ENCODE results near the gene NCCRP1. TPM values are rescaled to one million over a fixed set of nuclear protein-coding genes. Genes with fewer than 3 reads are reported as not detected.

Gene NCCRP1, protein sequence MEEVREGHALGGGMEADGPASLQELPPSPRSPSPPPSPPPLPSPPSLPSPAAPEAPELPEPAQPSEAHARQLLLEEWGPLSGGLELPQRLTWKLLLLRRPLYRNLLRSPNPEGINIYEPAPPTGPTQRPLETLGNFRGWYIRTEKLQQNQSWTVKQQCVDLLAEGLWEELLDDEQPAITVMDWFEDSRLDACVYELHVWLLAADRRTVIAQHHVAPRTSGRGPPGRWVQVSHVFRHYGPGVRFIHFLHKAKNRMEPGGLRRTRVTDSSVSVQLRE
- total RNA-seq (2014; rRNA removed; shearing (Covaris generic)), result not detected in 2 replicates

DNA sequence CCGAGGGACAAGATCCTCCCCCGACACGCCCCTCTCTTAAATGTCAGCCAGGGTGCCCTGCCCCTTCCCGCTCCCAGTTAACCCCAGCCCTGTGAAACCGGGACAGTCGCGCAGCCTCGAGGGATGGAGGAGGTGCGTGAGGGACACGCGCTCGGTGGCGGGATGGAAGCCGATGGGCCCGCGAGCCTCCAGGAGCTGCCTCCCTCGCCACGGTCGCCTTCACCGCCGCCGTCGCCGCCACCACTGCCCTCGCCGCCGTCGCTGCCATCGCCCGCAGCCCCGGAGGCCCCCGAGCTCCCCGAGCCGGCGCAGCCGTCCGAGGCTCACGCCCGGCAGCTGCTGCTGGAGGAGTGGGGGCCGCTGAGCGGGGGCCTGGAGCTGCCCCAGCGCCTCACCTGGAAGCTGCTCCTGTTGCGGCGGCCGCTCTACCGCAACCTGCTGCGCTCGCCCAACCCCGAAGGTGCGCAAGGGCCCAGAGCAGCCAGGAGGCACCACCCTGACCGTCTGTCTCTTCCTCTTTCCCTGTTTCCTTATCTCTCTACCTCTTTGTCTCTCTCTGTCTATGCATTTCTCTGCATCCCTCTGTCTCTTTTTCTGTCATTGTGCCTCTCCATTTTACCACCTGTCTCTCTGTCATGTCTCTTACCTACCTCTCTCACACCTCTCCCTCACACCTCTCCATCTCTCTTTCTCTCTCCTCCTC is at the start of gene NCCRP1:
Gene NCCRP1 (plus strand): TSS at position 105 of the 703 bp plus-strand sequence. CDS start 19 bp downstream, at position 124.
- no peaks in the 10 kb centered on the region for H3K9me3 ChIP-seq (replicated peaks)
- H3K27ac ChIP-seq, result no peak within 1 kb of the TSS
- H3K27me3 ChIP-seq (replicated peaks), result peaks cover 56% of the 10 kb centered on the region
- H3K36me3 ChIP-seq, result no peaks in the 10 kb centered on the region
- no peaks in the 10 kb centered on the region for H3K4me1 ChIP-seq (replicated peaks)
- DNase-seq (ENCODE audit: low read depth in 1 of 2, low spot score in 2 of 2), result no peak
- H3K4me3 ChIP-seq, result no peak within 1 kb of the TSS

DNA sequence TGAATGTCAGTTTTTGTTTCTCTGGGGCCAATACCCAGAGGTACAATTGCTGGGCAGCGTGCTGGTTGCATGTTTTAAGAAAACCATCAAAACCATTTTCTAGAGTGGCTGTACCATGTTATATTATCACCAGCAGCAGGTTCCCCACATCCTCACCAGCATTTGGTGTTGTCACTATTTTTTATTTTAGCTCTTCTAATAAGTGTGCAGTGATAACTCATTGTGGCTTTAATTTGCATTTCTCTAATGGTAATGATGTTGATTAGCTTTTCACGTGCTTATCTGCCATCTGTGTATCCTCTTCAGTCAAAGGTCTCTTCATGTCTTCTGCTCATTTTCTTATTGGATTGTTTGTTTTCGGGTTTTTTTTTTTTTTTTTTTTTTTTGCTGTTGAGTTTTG is 49.3 kb upstream of the NCCRP1 start:
- H3K9me3 ChIP-seq (replicated peaks), result no peaks in the 10 kb centered on the region
- DNase-seq (ENCODE audit: low read depth in 1 of 2, low spot score in 2 of 2), result no peak
- H3K27me3 ChIP-seq (replicated peaks), result no peaks in the 10 kb centered on the region
- no peak overlapping the region for H3K4me3 ChIP-seq
- no peaks in the 10 kb centered on the region for H3K4me1 ChIP-seq (replicated peaks)
- peaks cover 5% of the 10 kb centered on the region; the same call in 1 of the 2 replicates for H3K36me3 ChIP-seq
- H3K27ac ChIP-seq, result no peak overlapping the region

DNA sequence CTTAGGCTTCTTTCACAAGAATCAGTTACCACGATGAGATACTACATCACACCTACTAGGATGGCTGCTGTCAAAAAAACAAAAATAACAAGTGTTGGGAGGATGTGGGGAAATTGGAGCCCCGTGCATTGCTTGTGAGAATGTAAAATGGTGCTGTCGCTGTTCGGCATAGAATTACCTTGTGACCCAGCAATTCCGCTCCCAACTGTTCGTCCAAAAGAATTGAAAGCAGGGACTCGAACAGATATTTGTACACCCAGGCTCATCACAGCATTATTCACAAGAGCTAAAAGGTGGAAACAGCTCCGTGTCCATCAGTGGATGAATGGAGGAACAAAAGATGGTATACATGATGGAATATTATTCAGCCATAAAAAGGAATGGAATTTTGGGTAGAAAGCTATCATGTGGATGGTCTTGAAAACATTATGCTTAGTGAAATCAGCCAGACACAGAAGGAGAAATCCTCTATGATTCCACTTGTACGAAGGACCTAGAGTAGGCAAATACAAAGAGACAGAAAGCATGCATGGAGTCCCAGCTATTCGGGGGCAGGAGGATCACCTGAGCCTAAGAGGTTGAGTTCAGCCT is 47.7 kb upstream of the NCCRP1 start:
- Histone ChIP-seq H3K36me3 (peaks cover 7% of the 10 kb centered on the region), H3K27me3 (replicated peaks) (no peaks in the 10 kb centered on the region), H3K27ac (no peak overlapping the region), H3K9me3 (replicated peaks) (no peaks in the 10 kb centered on the region), H3K4me1 (replicated peaks) (no peaks in the 10 kb centered on the region), H3K4me3 (no peak overlapping the region)
- no peak for DNase-seq (ENCODE audit: low read depth in 1 of 2, low spot score in 2 of 2)

DNA sequence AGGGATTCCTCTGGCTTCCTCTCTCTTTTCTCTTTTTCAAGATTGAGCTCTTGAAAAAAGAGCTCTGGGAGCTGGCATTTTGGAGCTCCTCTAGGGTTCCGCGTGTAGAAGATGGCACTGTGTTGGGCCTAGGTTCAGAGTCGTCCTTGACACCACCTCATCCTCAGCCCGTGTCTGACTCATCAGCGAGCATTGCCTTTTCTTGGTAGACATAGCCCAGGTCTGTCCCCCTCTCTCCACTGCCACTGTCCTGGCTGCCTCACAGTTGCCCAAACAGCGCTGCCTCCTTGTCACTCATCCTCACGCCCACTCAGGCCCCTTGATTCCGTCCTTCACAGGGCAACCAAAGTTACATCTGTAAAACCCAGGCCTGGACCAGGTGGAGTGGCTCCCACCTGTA is 46.5 kb upstream of the NCCRP1 start:
- Histone ChIP-seq H3K27ac (no peak overlapping the region), H3K27me3 (replicated peaks) (no peaks in the 10 kb centered on the region), H3K36me3 (peaks cover 7% of the 10 kb centered on the region), H3K4me1 (replicated peaks) (no peaks in the 10 kb centered on the region), H3K9me3 (replicated peaks) (no peaks in the 10 kb centered on the region), H3K4me3 (no peak overlapping the region)
- no peak for DNase-seq (ENCODE audit: low read depth in 1 of 2, low spot score in 2 of 2)

DNA sequence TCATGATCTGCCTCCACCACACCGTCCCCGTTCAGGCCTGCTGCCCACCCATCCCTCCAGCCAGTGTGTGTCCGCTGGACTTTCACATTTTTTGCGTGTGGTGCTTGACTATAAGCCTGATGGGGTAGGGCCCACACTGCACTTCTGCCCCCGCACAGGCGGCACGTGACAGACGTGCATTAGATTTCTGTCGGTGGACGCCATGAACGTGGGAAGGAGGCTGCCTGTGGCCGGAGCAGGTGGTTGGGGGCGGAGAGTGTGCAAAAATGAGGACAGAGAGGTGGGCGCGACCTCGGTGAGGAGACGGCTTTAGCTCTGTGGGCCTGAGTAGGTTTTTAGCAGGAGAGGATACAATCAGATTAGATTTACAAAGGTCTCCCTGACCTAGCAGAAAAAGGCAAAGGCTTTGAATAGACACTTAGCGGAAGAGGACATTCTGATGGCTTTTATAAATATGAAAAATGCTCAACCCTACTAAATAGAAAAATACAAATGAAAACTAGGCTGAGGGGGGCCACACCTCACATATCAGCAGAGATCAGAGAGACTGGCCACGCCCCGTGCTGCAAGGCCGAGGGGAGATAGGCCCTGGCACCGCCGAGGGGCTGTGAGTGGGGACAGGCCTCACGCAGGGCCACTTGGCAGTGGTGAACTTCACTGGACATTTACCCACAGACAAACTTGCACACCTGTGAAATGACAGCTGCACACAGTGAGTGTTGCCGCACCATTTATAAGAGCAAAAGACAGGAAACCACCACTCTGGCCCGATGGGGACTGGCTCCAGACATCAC is 45.8 kb upstream of the NCCRP1 start:
- H3K36me3 ChIP-seq, result peaks cover 10% of the 10 kb centered on the region
- no peaks in the 10 kb centered on the region for H3K9me3 ChIP-seq (replicated peaks)
- no peaks in the 10 kb centered on the region for H3K4me1 ChIP-seq (replicated peaks)
- H3K27me3 ChIP-seq (replicated peaks), result no peaks in the 10 kb centered on the region
- H3K4me3 ChIP-seq, result no peak overlapping the region
- no peak overlapping the region for H3K27ac ChIP-seq
- DNase-seq (ENCODE audit: low read depth in 1 of 2, low spot score in 2 of 2), result no peak

DNA sequence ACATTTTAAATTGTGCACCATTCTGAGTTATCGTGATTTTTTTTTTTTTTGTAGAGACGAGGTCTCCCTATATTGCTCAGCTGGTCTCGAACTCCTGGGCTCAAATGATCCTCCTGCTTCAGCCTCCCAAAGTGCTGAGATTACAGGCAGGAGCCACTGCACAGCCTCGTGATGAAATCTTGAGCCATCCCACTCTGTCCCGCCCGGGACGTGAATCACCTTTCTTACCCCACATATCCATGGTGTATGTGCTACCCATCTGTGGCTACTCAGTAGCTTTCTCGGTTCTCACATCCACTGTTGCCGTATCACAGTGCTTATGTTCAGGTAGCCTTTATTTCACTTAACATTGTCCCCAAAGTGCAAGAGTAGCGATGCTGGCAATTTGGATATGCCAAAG is 44.7 kb upstream of the NCCRP1 start:
- H3K4me3 ChIP-seq, result no peak overlapping the region
- H3K27ac ChIP-seq, result no peak overlapping the region
- H3K9me3 ChIP-seq (replicated peaks), result no peaks in the 10 kb centered on the region
- H3K4me1 ChIP-seq (replicated peaks), result peaks cover 3% of the 10 kb centered on the region
- DNase-seq (ENCODE audit: low read depth in 1 of 2, low spot score in 2 of 2), result no peak
- H3K27me3 ChIP-seq (replicated peaks), result no peaks in the 10 kb centered on the region
- H3K36me3 ChIP-seq, result peaks cover 10% of the 10 kb centered on the region

DNA sequence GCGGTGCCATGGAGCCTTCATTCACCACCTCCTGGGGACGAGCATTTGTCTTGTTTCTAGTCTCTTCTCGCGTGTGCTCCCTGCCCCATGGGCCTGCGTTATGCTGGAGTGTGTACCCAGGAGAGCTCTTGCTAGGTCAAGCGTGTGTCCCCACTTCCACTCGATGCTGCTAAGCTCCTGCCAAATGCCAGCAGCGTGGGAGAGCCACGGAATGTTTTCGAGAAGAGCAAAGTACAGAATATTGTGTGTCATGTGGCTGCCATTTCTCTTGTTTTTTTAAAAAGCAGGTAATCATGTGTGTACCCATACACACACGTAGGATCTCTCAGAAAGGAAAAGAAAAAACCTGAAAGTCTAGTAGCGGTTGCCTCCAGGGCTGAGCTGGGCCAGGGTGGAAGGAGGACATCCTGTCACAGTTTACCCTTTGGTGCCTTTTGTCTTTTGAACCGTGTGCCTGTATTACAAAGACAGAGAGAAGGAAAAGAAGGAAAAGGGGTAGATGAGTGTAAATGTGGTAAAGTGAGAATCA is 42.6 kb upstream of the NCCRP1 start:
- Histone ChIP-seq H3K27me3 (replicated peaks) (no peaks in the 10 kb centered on the region), H3K27ac (no peak overlapping the region), H3K4me3 (no peak overlapping the region), H3K4me1 (replicated peaks) (peaks cover 7% of the 10 kb centered on the region), H3K36me3 (peaks cover 10% of the 10 kb centered on the region), H3K9me3 (replicated peaks) (no peaks in the 10 kb centered on the region)
- DNase-seq (ENCODE audit: low read depth in 1 of 2, low spot score in 2 of 2), result no peak

DNA sequence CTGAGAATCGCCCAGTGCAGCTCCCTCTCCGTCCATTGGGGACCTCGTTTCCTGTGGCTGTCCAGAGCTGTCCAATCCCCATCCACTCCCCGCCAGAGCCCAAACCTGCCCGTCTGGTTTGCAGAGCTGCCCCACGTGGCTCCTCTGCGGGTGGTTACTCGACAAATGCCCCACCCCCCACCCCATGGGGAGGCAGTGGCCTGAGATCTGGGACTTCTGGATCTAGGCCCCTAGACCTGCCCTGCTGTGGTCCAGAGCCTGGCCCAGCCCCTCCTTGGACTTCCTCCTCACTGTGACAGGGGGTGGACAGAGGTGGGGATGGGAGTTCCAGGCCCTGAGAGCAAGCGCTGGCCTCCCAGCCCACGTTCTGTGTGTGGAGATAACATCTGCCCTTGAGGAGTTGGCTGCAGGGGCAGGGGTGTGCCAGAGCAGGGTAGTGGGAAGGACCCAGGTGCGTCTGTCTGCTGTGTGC is 42.1 kb upstream of the NCCRP1 start:
- Histone ChIP-seq H3K4me1 (replicated peaks) (peaks cover 7% of the 10 kb centered on the region), H3K27ac (no peak overlapping the region), H3K9me3 (replicated peaks) (no peaks in the 10 kb centered on the region), H3K36me3 (peaks cover 8% of the 10 kb centered on the region; the same call in 1 of the 2 replicates), H3K27me3 (replicated peaks) (no peaks in the 10 kb centered on the region), H3K4me3 (no peak overlapping the region)
- DNase-seq (ENCODE audit: low read depth in 1 of 2, low spot score in 2 of 2), result no peak

DNA sequence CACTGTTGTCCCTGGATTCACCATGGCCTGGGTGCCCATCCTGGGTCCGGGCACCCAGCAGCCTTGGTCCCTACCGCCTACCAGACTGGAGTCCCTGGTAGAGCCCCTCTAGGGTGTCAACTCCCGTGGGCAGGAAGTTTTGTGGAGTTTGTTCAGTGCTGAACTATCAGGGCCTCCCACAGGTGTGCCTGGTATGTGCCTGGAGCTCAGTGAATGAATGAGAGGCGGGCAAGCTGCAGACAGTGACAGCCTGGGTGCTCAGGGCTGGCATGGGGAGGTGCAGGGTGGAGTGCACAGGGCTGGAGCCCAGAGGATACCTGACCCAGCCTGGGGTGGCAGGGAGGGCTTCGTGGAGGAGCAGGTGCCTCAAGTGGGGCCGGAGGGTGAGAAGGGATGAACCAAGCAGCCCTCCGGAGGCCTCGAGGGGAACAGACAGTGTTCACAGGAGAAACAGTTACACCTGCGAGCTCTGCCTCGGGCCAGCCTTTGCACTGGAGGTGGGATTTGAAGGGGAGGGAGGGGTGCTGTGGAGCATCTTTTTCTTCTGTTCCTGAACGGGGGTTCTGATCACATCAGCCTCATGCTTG is 41.6 kb upstream of the NCCRP1 start:
- no peaks in the 10 kb centered on the region for H3K27me3 ChIP-seq (replicated peaks)
- peaks cover 7% of the 10 kb centered on the region for H3K4me1 ChIP-seq (replicated peaks)
- H3K36me3 ChIP-seq, result peaks cover 8% of the 10 kb centered on the region; the same call in 1 of the 2 replicates
- H3K9me3 ChIP-seq (replicated peaks), result no peaks in the 10 kb centered on the region
- no peak overlapping the region for H3K27ac ChIP-seq
- DNase-seq (ENCODE audit: low read depth in 1 of 2, low spot score in 2 of 2), result no peak
- H3K4me3 ChIP-seq, result no peak overlapping the region

DNA sequence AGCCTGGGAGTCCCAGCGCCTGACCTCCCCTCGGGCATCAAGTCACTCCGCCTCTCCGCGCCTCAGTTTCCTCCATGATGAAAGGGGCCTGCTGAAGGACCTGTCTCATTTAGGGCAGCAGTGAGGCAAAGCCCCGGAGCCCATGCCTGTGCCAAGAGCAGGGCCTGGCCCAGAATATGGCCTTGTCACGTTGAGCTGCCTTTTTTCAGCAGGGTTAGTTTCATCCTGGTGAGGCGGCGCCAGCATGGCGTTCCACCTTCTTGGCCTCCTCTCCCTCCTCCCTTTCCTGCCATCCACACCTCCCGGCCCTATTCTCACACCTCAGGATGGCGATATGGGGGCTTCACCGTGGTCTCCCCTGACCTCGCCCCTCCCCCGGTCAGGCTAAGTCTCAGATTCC is 41.0 kb upstream of the NCCRP1 start:
- Histone ChIP-seq H3K4me3 (no peak overlapping the region), H3K36me3 (peaks cover 8% of the 10 kb centered on the region; the same call in 1 of the 2 replicates), H3K27ac (no peak overlapping the region), H3K9me3 (replicated peaks) (no peaks in the 10 kb centered on the region), H3K4me1 (replicated peaks) (peaks cover 7% of the 10 kb centered on the region), H3K27me3 (replicated peaks) (no peaks in the 10 kb centered on the region)
- no peak for DNase-seq (ENCODE audit: low read depth in 1 of 2, low spot score in 2 of 2)

DNA sequence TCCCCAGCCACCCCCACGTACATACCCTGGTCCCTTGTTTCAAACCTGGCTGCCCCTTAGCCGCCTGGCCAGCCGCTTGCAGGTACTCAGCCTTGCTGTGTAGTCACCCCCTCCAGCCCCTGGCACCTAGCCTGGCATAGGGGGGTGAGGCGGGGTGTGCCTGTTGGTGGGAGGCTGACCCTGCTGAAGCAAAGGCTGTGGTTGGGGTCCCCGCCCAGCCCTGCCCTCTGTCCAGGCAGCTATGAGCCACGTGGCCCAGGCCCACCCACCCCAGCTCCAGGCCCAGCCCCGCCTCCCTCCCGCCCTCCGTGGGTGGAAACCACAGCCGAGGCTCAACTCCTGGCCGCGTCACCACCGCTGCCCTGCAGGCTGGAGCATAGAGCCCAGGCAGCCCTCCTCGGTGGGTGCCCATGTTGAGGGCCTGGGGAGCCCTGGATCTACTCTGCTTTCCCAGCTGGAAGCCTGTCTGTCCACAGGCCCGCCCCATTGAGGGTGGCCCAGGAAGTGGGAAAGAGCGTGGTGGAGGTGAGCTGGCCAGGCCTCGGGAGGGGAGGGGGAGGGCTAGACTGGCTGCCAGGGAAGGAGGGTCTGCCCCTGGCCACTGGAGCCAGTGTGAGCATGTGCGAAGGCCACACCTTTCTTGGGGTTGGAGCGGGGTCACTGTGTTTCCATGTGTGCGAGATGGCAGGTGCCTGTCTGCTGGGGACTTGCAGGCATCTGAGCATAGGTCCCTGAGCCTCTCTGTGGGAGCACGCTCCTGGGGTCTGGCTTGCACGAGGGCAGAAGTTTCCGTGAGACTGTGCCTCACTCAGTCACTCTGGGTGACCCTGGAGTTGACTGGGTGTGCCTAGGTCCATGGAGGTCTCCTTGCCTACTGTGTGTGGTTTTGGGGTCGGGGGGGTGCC is 40.2 kb upstream of the NCCRP1 start:
- H3K27me3 ChIP-seq (replicated peaks), result no peaks in the 10 kb centered on the region
- H3K36me3 ChIP-seq, result peaks cover 8% of the 10 kb centered on the region; the same call in 1 of the 2 replicates
- DNase-seq (ENCODE audit: low read depth in 1 of 2, low spot score in 2 of 2), result no peak
- H3K9me3 ChIP-seq (replicated peaks), result no peaks in the 10 kb centered on the region
- no peak overlapping the region for H3K27ac ChIP-seq
- no peak overlapping the region for H3K4me3 ChIP-seq
- peaks cover 7% of the 10 kb centered on the region for H3K4me1 ChIP-seq (replicated peaks)

DNA sequence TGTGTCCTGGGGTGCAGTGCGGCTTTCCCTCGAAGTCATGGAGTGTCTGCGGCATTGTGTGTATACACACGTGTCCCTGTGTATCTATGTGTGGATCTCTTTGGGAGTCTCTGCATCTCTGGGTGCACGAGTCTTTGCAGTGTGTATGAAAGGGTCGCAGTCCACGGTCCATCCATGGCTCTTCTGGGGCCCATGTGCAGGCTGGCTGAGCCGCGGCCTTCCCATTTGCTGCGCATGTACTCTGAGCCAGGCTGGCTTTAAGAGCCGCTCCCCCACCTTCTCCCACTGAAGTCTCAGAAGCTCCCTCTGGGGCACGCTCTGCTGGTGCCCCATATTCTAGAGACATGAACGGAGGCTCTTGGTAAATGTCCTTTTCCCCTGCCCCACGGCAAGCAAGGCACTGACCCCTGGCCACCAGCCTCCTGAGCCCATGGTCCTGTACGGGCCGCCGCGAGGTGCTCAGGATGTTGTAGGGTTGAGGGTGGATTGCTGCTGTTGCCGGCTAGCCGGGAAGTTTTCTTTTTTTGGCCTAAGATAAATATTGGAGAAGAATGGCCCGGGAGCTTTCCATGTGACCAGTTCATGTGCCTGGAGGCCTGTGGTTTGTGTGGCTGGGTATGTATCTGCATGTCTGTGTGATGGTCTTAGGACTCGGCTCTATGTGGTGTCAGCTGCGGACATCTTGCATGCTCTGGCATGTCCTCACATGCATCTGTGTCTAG is 39.3 kb upstream of the NCCRP1 start:
- H3K27ac ChIP-seq, result no peak overlapping the region
- H3K4me1 ChIP-seq (replicated peaks), result peaks cover 7% of the 10 kb centered on the region
- no peaks in the 10 kb centered on the region for H3K9me3 ChIP-seq (replicated peaks)
- H3K4me3 ChIP-seq, result no peak overlapping the region
- H3K36me3 ChIP-seq, result peaks cover 8% of the 10 kb centered on the region; the same call in 1 of the 2 replicates
- no peaks in the 10 kb centered on the region for H3K27me3 ChIP-seq (replicated peaks)
- no peak for DNase-seq (ENCODE audit: low read depth in 1 of 2, low spot score in 2 of 2)

Measured in SJSA1 (cell line).